Stimulated activated CD8-positive, alpha-beta memory T cell treated with anti-CD3 and anti-CD28 coated beads, Interleukin-7, amount 100 ng/mL, for 1 hour (primary cell): ENCODE results near the gene F7.
"Not testable (repeated sequence)": the region's sequence is repeated elsewhere in the genome, so short reads cannot be mapped to it uniquely, and the experiment has no call there.

Experiments used
- DNase-seq, 2 donors: peaks; one replicate each; pipeline ENCODE4 v3.0.0-alpha.2; 2020; ENCODE audit warnings: low read depth in 2 of 2

The F7 gene

DNA sequence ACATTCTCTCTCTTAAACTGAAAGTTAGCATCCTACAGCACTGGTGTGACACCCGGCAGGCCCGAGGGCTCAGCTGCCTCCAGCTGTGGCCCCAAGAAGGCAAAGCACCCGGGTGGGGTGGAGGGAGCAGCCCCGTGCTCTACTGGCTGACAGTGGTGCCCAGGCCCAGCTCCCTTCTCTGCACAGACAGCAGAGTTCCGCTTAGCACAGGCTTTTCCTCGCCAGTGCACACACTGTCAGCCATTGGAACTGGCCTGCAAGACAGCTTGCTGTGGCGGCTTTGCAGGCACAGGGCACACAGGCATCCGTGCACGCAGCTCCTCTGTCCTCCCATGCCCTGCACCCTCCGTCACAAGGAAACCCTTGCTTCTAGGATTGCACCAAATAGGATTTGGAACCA is 3.3 kb upstream of the F7 start:
- not testable (repeated sequence) for DNase-seq

DNA sequence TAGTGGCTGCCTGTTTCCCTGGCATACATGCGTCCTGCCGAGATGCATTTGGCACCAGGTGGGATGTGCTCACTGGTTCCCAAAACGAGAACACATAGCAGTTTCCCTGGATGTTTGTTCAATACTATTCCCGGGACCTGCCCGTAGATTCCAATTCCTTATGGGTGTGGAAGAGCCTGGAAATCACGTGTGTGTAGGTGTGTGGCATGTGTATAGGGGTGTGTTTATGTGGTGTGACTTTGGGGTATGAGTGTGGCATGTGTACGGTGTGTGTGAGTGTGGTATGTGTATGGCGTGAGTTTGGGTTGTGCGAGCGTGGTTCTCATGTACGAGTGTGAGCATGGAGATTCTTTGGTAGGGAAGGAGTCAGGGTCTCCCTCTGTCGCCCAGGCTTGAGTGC is 2.9 kb upstream of the F7 start:
- no peak for DNase-seq

DNA sequence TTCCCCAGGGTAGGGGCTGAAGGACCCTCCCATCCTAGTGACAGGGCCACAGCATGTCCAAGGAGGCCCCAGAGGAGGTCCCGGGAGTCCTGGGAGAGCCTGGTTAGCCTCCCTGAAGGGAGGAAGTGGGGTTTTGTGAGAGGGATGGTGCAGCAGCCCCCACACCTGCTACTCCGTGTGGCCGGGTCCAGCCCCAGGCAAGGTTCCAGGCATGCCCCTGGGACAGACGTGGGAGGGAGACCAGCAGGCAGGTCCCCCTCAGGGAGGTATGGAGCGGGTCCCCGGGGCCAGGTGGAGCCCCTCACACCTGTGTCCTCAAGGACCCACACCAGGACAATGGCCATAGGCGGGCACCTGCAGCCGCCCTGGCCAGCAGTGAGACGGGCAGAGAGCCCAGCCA is 1.9 kb upstream of the F7 start:
- DNase-seq, result no peak

DNA sequence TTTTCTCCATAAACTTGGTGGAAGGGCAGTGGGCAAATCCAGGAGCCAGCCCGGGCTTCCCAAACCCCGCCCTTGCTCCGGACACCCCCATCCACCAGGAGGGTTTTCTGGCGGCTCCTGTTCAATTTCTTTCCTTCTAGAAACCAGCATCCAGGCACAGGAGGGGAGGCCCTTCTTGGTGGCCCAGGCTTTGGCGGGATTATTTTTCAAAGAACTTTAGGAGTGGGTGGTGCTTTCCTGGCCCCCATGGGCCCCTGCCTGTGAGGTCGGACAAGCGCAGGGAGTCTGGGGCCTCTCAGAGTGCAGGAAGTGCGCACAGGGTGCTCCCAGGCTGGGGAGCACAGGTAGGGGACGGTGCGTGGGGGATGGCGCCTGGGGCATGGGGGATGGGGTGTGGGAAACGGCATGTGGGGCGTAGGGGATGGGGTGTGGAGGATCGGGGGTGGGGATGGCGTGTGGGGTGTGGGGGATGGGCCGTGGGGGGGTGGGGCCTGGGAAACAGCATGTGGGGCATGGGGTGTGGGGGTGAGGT is 396 bp downstream of the F7 start:
- DNase-seq, result no peak

DNA sequence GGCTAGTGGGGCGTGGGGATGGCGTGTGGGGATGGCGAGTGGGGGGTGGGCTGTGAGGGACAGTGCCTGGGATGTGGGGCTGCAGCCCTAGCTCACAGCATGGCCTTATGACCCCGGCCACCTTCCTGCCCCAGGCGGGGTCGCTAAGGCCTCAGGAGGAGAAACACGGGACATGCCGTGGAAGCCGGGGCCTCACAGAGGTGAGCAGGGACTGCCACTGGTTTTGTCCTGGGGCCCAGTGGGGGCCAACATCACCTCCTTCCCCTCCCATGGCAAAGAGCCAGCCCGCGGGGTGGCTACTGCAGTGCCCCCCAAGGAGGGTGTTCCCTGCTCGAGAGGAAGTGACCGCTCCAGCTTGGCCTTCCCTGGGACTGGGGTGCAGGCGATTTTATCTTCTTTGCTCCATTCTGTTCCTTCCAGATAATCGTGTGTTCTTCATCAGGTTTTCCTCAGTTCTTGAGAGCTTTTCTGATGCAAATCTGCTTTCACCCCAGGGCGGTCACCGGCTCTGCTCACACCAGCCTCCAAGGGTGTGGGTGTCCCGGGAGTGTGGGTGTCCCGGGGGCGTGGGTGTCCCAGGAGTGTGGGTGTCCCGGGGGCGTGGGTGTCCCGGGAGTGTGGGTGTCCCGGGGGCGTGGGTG is 1.2 kb downstream of the F7 start:
- no peak for DNase-seq

DNA sequence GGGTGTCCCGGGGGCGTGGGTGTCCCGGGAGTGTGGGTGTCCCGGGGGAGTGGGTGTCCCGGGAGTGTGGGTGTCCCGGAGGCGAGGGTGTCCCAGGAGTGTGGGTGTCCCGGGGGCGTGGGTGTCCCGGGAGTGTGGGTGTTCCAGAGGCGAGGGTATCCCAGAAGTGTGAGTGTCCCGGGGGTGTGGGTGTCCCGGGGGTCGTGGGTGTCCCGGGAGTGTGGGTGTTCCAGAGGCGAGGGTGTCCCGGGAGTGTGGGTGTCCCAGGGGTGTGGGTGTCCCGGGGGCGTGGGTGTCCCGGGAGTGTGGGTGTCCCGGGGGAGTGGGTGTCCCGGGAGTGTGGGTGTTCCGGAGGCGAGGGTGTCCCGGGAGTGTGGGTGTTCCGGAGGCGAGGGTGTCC is 2.9 kb downstream of the F7 start:
- not testable (repeated sequence) for DNase-seq

DNA sequence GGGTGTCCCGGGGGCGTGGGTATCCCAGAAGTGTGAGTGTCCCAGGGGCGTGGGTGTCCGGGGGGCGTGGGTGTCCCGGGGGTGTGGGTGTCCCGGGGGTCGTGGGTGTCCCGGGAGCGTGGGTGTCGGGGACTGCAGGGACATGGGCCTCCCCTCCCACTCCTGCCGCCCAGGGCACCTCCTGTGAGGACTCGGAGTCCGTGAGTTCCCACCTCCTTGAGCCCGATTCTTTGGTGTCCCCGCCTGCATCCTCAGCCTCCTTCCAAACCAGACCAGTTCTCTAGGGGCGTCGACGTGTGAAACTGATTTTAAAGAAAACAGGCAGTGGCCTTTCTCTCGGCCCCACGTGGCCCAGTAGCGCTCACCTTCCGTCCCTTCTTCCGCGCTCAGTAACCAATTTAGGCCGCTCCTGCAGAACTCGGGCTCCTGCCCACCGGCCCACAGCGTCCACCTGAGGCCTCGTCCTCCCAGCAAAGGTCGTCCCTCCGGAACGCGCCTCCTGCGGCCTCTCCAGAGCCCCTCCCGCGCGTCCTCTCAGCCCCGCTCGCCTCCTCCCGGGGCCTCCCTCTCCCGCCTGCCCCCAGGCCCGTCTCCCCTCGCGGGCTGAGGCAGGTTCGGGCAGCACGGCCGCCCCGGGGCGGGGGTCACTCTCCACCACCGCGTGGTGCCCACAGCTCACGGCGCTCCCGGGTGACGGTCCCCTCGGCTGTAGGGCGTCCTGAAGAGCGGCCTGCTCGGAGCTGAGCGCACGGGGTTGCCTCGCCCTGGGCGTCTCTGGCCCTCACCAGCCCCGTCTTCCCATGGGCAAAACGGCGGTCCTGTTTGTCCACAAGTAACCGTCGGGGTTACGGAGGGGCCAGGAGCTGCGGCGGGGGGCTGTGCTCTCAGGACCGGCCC is 3.8 kb downstream of the F7 start:
- no peak for DNase-seq

DNA sequence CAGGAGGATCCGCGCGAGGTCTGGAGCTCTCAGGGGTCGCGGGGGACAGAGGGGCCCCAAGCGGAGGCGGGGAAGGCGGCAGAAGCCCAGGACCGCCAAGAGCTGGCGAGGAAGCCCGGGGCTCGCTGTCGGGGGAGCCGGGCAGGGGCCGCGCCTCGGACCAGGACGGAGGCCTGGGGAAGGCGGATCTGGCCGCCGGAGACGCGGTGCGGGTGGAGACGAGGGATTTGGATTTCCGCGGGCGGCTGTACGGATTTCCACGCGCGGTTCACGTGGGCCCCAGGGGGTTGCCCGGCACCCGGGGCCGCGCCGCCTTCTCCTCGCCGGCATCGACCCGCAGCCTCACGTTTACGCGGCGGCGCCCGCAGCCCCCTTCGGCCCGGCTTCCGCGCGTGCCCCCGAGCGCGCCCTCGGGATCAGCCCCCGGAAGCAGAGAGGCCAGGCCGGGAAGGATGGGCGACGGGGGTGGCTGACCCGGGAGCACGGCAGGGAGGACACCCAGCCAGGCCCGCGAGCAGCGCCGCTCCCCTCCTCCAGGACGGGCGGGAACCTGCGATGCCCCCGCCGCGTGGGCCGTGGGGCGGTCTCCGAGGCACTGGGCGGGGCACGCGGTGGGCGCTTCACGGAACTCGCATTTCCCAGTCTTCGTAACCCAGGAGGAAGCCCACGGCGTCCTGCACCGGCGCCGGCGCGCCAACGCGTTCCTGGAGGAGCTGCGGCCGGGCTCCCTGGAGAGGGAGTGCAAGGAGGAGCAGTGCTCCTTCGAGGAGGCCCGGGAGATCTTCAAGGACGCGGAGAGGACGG is 4.7 kb downstream of the F7 start:
- no peak for DNase-seq

DNA sequence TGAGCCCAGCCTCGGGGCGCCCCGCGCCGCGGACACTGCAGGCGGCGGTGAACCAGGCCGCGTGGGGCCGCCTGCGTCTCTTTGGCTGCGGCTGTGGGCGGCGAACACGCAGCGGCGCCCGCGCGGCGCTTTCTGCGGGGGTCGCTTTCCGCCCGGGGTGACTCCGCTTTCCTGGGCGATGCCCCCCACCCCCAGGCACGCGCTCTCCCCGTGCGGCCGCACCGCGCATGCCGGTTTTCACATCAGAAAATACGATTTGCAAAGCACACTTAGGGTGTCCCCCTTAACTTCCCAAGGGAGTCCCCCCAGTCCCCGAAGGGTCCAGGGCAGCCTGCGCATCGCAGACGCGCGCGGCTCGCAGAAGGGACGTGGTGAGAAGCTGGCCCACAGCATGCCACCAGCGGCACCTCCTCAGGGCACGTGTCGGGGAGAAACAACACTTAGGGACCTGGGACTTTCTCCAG is 5.3 kb downstream of the F7 start:
- DNase-seq, result no peak

DNA sequence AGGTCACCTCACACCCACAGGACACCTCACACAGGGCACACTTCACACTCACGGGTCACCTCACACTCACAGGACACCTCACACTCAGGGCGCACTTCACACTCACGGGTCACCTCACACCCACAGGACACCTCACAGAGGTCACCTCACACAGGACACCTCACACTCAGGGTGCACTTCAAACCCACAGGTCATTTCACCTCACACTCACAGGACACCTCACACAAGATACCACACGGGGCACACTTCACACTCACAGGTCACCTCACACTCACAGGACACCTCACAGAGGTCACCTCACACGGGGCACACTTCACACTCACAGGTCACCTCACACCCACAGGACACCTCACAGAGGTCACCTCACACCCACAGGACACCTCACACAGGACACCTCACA is 6.2 kb downstream of the F7 start:
- DNase-seq, result not testable (repeated sequence)

DNA sequence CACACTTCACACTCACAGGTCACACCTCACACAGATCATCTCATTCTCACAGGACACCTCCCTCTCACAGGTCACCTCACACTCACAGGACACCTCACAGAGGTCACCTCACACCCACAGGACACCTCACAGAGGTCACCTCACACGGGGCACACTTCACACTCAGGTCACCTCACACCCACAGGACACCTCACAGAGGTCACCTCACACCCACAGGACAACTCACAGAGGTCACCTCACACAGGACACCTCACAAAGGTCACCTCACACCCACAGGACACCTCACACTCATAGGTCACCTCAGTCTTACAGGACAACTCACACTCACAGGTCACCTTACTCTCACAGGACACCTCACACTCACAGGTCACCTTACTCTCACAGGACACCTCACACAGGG is 6.9 kb downstream of the F7 start:
- not testable (repeated sequence) for DNase-seq

DNA sequence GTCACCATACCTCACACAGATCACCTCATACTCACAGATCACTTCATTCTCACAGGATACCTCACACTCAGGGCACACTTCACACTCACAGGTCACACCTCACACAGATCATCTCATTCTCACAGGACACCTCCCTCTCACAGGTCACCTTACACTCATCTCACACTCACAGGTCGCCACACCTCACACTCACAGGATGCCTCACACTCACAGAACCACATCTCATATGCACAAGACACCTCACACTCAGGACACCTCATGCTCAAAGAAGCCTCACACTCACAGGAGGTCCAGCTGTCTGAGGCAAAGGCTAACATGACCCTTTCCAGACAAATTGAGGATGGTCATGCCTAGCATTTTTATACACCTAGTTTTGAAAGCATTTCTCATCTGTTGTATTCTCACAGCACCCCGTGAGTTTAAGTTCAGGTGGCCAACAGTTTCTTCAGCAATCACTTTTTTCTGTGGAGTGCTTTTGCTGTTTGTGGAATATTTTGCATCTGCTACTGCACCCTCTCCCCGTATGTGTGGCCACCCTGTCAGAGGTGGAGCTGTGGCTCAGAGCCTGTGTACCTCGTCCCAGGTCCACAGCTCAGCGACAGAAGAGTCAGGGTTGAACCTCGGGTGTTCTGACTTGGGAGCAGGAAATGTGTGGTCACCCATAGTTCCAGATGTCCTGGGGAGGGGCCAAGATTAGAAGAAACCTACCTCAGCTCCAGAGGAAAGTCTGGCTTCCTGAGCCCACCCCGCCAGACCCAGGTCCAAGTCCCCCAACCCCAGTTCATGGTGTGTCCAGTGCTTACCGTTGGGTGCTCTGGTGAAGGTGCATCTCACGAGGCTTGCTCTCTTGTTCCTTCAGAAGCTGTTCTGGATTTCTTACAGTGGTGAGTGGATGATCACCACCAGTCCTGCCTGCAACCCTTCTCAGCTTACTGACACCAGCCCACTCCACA is 7.6 kb downstream of the F7 start:
- DNase-seq, result no peak

DNA sequence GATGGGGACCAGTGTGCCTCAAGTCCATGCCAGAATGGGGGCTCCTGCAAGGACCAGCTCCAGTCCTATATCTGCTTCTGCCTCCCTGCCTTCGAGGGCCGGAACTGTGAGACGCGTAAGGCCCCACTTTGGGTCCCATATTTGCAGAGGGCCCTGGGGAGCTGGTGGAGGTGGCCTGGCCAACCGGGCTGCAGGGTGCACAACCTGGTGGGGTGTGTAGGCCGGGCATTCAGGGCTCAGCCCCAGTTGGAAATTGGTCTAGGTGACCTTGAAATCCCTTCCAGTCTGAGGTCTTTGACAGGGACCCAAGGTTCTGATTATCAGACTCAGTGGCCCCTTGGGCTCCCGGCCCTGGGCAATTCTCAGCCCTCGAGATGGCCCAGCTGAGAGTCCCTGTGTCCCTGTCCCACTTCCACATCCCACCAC is 8.3 kb downstream of the F7 start:
- no peak for DNase-seq

DNA sequence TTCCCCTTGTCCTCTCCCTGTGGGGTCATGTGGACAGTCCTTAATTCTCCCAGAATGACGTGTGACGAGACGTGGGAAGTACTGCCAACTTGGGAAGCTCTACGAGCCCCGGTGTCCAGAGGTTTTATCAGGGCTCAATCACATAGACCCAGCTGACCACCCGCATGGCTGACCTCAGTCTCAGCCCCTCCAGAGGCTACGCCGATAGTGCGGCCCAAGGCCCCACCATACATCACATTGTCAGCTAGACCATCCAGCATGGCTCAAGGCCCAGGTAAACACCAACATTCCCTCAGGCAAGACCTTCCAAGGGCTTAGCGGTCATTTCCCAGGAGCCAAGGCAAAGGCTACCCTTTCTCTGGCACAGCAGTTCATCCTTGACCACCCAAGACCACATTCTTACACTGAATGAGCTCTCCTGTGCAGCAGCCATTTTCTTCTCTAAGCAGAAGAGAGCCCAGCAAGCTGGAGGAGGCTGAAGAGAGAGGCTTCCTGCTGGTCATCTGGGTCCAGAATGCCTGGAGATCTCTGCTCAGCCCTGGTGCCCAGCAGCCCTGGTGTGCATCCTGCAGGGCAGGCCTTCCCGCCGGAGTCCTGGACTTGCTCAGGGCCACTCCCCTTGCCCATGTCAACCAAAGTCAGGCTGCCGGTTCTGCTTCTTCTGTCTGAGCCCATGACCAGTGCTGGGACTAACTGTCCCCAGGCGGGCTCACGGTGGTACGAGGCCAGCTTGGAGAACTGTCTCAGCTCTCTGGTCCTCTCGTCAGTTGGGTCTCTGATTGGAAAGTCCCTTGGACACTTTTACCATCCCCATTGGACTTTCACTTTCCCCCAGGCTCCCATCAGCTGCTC is 9.1 kb downstream of the F7 start:
- DNase-seq, result no peak

DNA sequence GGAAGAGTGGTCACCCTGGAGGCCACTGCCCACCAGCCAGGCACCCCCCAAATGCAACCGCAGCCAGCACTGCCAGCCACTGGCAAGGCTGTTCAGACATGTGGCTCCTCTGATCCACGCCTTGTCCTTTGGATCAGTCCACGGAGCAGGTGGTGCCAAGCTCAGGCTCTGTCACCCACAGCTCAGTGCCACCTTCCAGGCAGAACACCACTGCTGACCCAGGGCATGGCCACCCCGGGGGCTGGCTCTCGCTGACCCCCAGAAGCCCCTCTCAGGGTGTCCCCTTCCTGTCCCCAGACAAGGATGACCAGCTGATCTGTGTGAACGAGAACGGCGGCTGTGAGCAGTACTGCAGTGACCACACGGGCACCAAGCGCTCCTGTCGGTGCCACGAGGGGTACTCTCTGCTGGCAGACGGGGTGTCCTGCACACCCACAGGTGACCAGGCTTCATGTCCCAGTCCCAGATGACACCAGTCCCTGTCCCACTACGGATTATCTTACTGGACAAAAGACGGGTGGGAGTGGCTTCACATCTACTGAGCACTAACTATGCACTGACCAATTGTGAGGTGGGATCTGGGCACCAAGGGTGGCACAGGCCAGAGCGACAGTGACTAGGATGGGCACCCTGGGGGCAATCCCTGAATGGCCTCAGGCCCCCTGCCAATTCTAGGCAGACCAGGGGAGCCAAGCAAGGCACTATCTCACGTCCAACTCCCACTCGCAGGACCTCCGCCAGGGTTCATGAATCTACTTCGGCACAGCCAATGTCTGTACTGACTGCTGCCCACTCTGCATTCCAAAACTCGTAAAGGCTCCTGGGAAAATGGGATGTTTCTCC is 10.0 kb downstream of the F7 start:
- no peak for DNase-seq

DNA sequence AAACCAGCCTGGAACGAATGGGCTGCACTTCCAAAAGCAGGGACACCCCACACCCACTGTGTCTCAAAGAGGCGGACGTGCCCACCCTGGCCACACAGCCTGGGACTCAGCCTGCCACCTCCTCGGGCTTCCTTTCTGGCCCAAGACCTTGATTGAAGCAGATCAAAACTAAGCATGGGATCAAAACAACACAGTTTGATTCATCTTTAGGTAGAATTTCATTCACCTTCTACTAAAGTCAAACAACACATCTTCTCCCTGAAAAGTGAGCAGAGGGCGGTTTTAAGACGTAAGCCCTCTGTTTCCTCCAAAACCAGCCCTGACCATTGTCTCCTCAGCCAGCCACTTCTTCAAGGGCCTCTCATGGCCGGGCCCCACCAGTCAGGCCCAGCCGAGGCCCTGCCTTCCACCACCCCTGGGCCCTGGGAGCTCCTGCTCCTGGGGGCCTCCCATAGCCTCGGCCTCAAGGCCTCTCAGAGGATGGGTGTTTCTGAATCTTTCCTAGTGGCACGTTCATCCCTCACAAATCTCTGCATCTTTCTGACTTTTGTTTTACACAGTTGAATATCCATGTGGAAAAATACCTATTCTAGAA is 10.7 kb downstream of the F7 start:
- no peak for DNase-seq

DNA sequence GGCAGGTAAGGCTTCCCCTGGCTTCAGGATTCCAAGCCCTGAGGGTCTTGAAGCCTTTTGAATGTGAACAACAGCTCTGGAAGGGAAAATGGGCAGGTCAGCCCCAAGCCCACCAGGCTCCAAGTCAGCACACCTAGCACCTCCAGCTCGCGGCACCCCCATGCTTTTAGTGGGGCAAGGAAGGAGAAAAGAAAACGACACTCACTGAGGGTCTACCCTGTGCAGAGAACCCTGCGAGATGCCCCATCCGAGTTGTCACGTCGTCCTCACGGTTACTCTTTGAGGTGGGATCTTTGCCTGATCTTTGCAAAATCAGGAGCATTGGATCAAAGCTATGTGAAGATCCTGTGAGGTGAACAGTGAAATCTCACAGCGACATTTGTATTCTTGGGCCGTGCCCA is 11.3 kb downstream of the F7 start:
- DNase-seq, result no peak

DNA sequence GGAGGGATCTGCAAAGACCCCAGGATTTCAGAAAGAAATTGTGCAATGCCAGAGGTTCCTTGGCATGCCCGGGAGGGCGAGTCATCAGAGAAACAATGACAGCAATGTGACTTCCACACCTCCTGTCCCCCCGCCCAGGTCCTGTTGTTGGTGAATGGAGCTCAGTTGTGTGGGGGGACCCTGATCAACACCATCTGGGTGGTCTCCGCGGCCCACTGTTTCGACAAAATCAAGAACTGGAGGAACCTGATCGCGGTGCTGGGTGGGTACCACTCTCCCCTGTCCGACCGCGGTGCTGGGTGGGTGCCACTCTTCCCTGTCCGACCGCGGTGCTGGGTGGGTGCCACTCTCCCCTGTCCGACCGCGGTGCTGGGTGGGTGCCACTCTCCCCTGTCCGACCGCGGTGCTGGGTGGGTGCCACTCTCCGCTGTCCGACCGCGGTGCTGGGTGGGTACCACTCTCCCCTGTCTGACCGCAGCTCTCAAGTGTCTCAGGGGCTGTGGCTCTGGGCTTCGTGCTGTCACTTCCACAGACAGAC is 11.8 kb downstream of the F7 start:
- no peak for DNase-seq

DNA sequence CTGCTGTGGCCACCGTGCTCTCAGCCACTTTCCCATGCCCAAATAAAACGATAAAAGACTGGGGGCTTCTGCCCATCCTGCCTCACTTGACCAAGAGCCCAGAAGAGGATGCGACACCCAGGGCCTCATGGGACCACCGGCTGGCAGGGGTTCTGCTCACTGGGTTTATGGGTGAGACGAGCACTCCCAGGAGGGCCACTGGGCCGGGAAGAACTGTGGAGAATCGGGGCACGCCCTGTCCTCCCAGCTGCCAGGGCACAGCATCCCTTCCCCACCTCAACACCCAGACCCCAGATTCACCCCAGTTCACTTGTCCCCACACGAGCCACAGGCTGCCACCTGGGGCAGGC is 12.3 kb downstream of the F7 start:
- no peak for DNase-seq
